Measurements from ENCODE around the gene RAB25.

- TF ChIP-seq CTCF (IDR thresholded peaks at IDR 0.05; ENCODE audit: low read depth, low read length, missing input control) (no peak), RAD21 (IDR thresholded peaks at IDR 0.05) (no peak), FOXA1 (IDR thresholded peaks at IDR 0.05) (no peak), TAF1 (conservative IDR thresholded peaks at IDR 0.05) (no peak), YY1 (IDR thresholded peaks at IDR 0.05) (no peak), SP1 (IDR thresholded peaks at IDR 0.05) (no peak)
Measured at GRCh38 chr1:156024801-156025200, 36.2 kb upstream of the RAB25 start.
